Stomach smooth muscle (tissue), 2 donors: ENCODE results near the gene DCXR.
A peak's percentile ranks its signal among the peaks of the same experiment; 100 is the strongest.

Source experiments
- H3K27ac ChIP-seq: one replicate; pipeline ENCODE4 v1.7.0; 2013; ENCODE audit warnings: mild to moderate bottlenecking, low read length, inconsistent platforms
- H3K27me3 ChIP-seq, 2 donors: one replicate each; pipeline ENCODE4 v1.7.0; 2013; ENCODE audit warnings: low read length in 2 of 2; ENCODE audit not compliant: insufficient read depth in 2 of 2, control insufficient read depth in 1 of 2
- H3K36me3 ChIP-seq, 2 donors: one replicate each; pipeline ENCODE4 v1.7.0; 2013; ENCODE audit warnings: low read length in 2 of 2; ENCODE audit not compliant: control insufficient read depth in 2 of 2, insufficient read depth in 2 of 2
- H3K4me1 ChIP-seq: one replicate; pipeline ENCODE4 v1.7.0; 2013; ENCODE audit warnings: low read length; ENCODE audit not compliant: control insufficient read depth, insufficient read depth
- H3K4me3 ChIP-seq, 2 donors: one replicate each; pipeline ENCODE4 v1.7.0; 2013; ENCODE audit warnings: low read length in 2 of 2
- H3K9ac ChIP-seq, 2 donors: one replicate each; pipeline ENCODE4 v1.7.0; 2013; ENCODE audit warnings: low read length in 2 of 2, mild to moderate bottlenecking in 1 of 2
- H3K9me3 ChIP-seq, 2 donors: one replicate each; pipeline ENCODE4 v1.7.0; 2013; ENCODE audit warnings: low read length in 2 of 2; ENCODE audit not compliant: control insufficient read depth in 2 of 2
- donor health status: healthy.
- donor health status: Pancreatic carcinoma.

Gene DCXR

DNA sequence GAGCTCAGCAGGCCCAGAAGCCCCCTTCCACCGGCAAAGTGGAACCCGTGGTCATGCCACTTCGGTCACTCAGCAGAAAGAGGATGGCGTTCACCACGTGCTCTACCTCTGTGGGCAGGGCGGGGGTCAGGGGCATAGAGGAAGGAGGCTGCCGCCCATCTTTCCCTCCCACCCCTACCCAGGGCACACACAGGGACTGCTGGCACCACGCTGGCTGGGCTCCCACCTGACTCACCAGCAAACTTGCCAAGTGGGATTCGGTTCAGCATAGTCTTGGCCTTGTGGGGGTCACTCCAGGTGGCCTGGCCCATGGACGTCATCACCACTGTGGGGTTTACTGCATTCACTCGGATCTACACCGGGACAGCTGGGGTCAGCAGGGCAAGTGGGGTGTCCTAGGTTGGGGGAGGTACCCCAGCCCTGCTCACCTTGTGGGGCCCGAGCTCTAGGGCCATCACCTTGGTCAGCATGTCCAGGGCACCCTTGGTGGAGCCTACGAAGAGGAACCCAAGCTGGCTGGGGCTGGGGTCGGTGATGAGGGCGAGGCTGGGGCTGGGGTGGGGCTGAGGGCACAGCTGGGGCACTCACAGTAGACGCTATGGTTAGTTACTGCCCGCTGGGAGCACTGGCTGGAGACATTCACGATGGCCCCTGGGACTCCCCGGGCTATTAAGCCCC lies 1.4 kb downstream of the DCXR start:
- no peaks in the 10 kb centered on the region for H3K36me3 ChIP-seq
- H3K27me3 ChIP-seq, result peaks cover 0 to 12% of the 10 kb centered on the region in 2 donors
- peaks cover 36% of the 10 kb centered on the region for H3K4me1 ChIP-seq
- H3K9me3 ChIP-seq, result no peaks in the 10 kb centered on the region
- peak overlapping the region; percentile 82 to 92 for H3K9ac ChIP-seq
- peak overlapping the region; percentile 78 to 81 for H3K4me3 ChIP-seq
- H3K27ac ChIP-seq, result peak overlapping the region; percentile 88

DNA sequence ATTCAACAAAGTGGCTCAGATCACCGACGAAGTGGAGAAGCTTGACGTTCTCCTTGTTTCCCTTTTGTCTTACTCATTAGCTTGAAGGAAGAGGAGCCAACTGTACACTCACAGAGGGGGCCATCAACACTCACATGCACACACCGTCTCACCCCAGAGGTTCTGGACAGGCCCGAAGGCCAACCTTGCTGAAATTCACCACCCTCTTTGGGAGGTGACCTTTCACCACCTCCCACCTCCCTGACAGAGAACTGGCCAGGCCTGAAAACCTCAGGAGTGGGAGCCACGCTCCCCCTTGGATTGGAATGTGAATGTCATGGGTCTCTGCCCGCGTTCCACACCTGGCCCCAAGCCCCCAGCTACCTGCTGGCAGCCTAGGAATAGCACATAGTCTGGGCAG lies 2.0 kb downstream of the DCXR start:
- Histone ChIP-seq H3K4me3 (no peak overlapping the region), H3K27me3 (peaks cover 0 to 12% of the 10 kb centered on the region in 2 donors), H3K27ac (no peak overlapping the region), H3K4me1 (peaks cover 42% of the 10 kb centered on the region), H3K9ac (no peak overlapping the region), H3K9me3 (no peaks in the 10 kb centered on the region), H3K36me3 (no peaks in the 10 kb centered on the region)

DNA sequence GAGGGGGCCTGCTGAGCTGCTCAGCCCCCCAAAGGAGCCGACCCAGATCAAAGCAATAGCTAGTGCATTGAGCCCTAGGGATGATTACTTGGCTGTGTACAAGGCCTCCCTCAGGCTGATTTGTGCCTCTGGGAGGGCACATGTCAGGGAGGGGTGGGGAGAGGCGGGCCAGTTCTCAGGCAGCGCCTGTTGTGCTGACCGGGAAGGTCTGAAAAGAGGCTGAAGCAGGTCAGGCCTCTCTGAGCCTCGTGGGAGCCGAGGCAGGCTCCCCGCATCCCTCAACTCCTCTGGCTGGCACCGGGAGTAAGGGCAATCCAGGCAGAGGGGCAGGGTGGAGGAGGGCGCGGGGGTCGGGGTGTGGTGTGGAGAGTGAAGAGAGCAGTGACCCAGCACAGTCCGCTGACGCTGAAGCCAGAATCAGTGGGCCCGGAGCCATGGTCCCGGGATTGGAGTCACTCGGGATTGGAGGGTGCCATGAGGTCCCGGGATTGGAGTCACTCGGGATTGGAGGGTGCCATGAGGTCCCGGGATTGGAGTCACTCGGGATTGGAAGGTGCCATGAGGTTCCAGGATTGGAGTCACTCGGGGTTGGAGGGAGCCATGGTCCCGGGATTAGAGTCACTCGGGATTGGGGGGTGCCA lies 3.0 kb downstream of the DCXR start:
- Histone ChIP-seq H3K9me3 (no peaks in the 10 kb centered on the region), H3K4me3 (no peak overlapping the region), H3K36me3 (no peaks in the 10 kb centered on the region), H3K27ac (no peak overlapping the region), H3K9ac (no peak overlapping the region), H3K27me3 (peaks cover 0 to 12% of the 10 kb centered on the region in 2 donors), H3K4me1 (peaks cover 48% of the 10 kb centered on the region)

GRCh38 chr17:82033359-82034085 lies 4.0 kb downstream of the DCXR start:
- H3K27ac ChIP-seq, result no peak overlapping the region
- H3K27me3 ChIP-seq, result peaks cover 0 to 12% of the 10 kb centered on the region in 2 donors
- H3K4me3 ChIP-seq, result no peak overlapping the region
- H3K4me1 ChIP-seq, result peaks cover 48% of the 10 kb centered on the region
- H3K36me3 ChIP-seq, result no peaks in the 10 kb centered on the region
- H3K9ac ChIP-seq, result no peak overlapping the region
- H3K9me3 ChIP-seq, result no peaks in the 10 kb centered on the region

- H3K9me3 ChIP-seq, result no peaks in the 10 kb centered on the region
- H3K36me3 ChIP-seq, result no peaks in the 10 kb centered on the region
- H3K4me1 ChIP-seq, result peaks cover 39% of the 10 kb centered on the region
- H3K27ac ChIP-seq, result no peak overlapping the region
- H3K4me3 ChIP-seq, result peak overlapping the region in 1 of 2 donors; percentile 54
- H3K27me3 ChIP-seq, result peaks cover 0 to 12% of the 10 kb centered on the region in 2 donors
- peak overlapping the region in 1 of 2 donors; percentile 47 for H3K9ac ChIP-seq
Measured at GRCh38 chr17:82031885-82032627, 5.4 kb downstream of the DCXR start.

DNA sequence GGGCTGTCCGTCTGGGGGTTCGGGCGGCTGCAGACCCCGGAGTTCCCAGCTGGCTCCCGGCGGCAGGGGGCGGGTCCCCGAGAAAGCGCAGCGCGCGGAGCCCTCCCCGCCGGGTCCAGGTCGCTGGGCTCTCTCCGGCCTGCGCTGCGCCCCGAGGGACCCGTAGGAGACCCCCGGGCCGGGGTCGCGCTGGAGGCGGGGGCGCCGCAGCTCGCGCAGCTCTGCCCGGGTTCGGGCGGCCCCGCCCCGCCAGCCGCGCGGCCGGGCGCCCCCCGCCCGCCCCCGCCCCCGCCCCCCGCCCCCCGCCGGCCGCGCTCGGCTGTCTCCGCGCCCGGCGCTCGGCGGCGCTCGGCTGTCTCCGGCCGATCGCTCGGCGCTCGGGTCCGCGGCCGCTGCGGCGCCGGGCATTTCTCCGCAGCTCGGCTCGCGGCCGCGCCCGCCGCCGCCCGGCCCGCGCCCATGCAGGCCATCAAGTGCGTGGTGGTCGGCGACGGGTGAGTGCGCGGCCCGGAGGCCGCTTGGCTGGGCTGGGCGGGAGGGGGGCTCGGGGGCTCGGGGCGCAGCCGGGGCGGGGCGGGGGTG lies 6.1 kb downstream of the DCXR start, which contains the start of gene RAC3:
TSS of gene RAC3 (plus strand) at position 376 of the 582 bp plus-strand sequence. CDS start at position 460, 84 bp downstream.
- peak within 1 kb of the TSS; percentile 28 to 47 for H3K9ac ChIP-seq
- no peaks in the 10 kb centered on the region for H3K9me3 ChIP-seq
- H3K36me3 ChIP-seq, result no peaks in the 10 kb centered on the region
- H3K4me3 ChIP-seq, result peak within 1 kb of the TSS; percentile 52 to 71
- peaks cover 32% of the 10 kb centered on the region for H3K4me1 ChIP-seq
- H3K27me3 ChIP-seq, result peaks cover 0 to 12% of the 10 kb centered on the region in 2 donors
- H3K27ac ChIP-seq, result no peak within 1 kb of the TSS

DNA sequence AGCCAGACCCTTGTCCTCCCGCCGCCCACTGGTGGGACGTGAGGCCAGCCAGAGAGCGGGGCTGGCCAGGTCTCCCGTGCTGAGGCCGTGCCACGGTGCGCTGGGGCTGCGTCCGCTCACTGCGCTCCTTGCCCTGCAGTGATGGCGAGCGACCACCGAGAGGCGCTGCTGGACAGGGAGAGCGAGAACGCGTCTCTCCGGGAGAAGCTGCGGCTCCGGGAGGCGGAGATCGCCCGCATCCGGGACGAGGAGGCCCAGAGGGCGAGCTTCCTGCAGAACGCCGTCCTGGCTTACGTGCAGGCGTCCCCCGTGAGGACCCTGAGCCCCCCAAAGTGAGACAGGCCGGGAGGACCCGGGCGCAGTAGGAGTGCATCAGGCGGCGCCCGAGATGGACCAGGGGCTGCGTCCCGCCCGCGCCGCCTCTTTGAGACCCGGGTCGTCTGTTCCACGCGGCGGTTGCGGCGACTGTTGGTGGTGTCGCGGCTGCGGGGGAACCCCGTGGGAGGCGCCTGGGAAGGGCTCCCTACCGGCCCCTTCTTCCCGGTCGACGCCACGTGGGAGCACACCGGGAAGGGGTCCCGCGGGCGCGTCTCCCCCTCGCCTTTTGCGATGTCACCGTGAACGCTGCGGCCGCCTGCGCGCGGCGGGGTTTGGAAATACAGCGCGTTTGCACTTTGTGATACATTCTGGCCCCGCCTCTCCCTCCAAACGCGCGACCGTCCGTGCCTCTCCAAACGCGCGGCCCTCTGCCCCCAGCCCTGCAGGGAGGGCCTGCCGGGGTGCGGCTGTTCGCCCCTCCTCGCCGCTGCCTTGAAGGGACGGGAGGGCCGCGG lies 6.8 kb downstream of the DCXR start:
- Histone ChIP-seq H3K4me1 (peaks cover 25% of the 10 kb centered on the region), H3K27ac (no peak overlapping the region), H3K4me3 (peak overlapping the region; percentile 52 to 71), H3K36me3 (no peaks in the 10 kb centered on the region), H3K9me3 (no peaks in the 10 kb centered on the region), H3K9ac (peak overlapping the region in 1 of 2 donors; percentile 28), H3K27me3 (peaks cover 0 to 12% of the 10 kb centered on the region in 2 donors)

GRCh38 chr17:82029990-82030469 lies 7.5 kb downstream of the DCXR start:
- H3K27ac ChIP-seq, result no peak overlapping the region
- peaks cover 0 to 12% of the 10 kb centered on the region in 2 donors for H3K27me3 ChIP-seq
- no peak overlapping the region for H3K9ac ChIP-seq
- H3K36me3 ChIP-seq, result no peaks in the 10 kb centered on the region
- H3K9me3 ChIP-seq, result no peaks in the 10 kb centered on the region
- H3K4me1 ChIP-seq, result peaks cover 25% of the 10 kb centered on the region
- peak overlapping the region in 1 of 2 donors; percentile 71 for H3K4me3 ChIP-seq

GRCh38 chr17:82029391-82029790 lies 8.1 kb downstream of the DCXR start:
- Histone ChIP-seq H3K27me3 (peaks cover 0 to 12% of the 10 kb centered on the region in 2 donors), H3K27ac (no peak overlapping the region), H3K4me1 (peaks cover 29% of the 10 kb centered on the region), H3K4me3 (no peak overlapping the region), H3K36me3 (no peaks in the 10 kb centered on the region), H3K9me3 (no peaks in the 10 kb centered on the region), H3K9ac (no peak overlapping the region)
